Measurements from ENCODE around the gene MAX.
A peak's percentile ranks its signal among the peaks of the same experiment; 100 is the strongest.

MAX gene

GRCh38 chr14:65072256-65072655 is 30.1 kb downstream of the MAX start:
- no peak for DNase-seq
- peaks cover 18% of the 10 kb centered on the region for H3K36me3 ChIP-seq
- no peaks in the 10 kb centered on the region for H3K9me3 ChIP-seq
- no peak overlapping the region for H3K4me3 ChIP-seq (ENCODE audit: low read depth, low read length)
- TF ChIP-seq CTCF (IDR thresholded peaks at IDR 0.05; ENCODE audit: low read depth, low read length): no peak
- H3K4me1 ChIP-seq: no peaks in the 10 kb centered on the region
- H3K27me3 ChIP-seq: no peaks in the 10 kb centered on the region

GRCh38 chr14:65071544-65071943 is 30.8 kb downstream of the MAX start:
- H3K4me3 ChIP-seq (ENCODE audit: low read depth, low read length): no peak overlapping the region
- no peaks in the 10 kb centered on the region for H3K27me3 ChIP-seq
- no peaks in the 10 kb centered on the region for H3K9me3 ChIP-seq
- no peak for DNase-seq
- no peak for TF ChIP-seq CTCF (IDR thresholded peaks at IDR 0.05; ENCODE audit: low read depth, low read length)
- H3K4me1 ChIP-seq: no peaks in the 10 kb centered on the region
- H3K36me3 ChIP-seq: peaks cover 11% of the 10 kb centered on the region

GRCh38 chr14:65070471-65070976 is 31.8 kb downstream of the MAX start:
- Histone ChIP-seq H3K4me3 (ENCODE audit: low read depth, low read length) (no peak overlapping the region), H3K27me3 (no peaks in the 10 kb centered on the region), H3K36me3 (peaks cover 10% of the 10 kb centered on the region), H3K4me1 (no peaks in the 10 kb centered on the region), H3K9me3 (no peaks in the 10 kb centered on the region)
- TF ChIP-seq CTCF (IDR thresholded peaks at IDR 0.05; ENCODE audit: low read depth, low read length): no peak
- peak; percentile 62 for DNase-seq

- no peaks in the 10 kb centered on the region for H3K27me3 ChIP-seq
- DNase-seq: no peak
- no peaks in the 10 kb centered on the region for H3K4me1 ChIP-seq
- no peak overlapping the region for H3K4me3 ChIP-seq (ENCODE audit: low read depth, low read length)
- H3K36me3 ChIP-seq: peaks cover 12% of the 10 kb centered on the region
- no peak for TF ChIP-seq CTCF (IDR thresholded peaks at IDR 0.05; ENCODE audit: low read depth, low read length)
- no peaks in the 10 kb centered on the region for H3K9me3 ChIP-seq
Observed at GRCh38 chr14:65069874-65070413, 32.4 kb downstream of the MAX start.

GRCh38 chr14:65065719-65066118 is 36.6 kb downstream of the MAX start:
- Histone ChIP-seq H3K27me3 (no peaks in the 10 kb centered on the region), H3K4me3 (ENCODE audit: low read depth, low read length) (no peak overlapping the region), H3K9me3 (no peaks in the 10 kb centered on the region), H3K4me1 (no peaks in the 10 kb centered on the region), H3K36me3 (peaks cover 34% of the 10 kb centered on the region)
- no peak for DNase-seq
- TF ChIP-seq CTCF (IDR thresholded peaks at IDR 0.05; ENCODE audit: low read depth, low read length): no peak

GRCh38 chr14:65062096-65063075 is 39.9 kb downstream of the MAX start:
- TF ChIP-seq CTCF (IDR thresholded peaks at IDR 0.05; ENCODE audit: low read depth, low read length): no peak
- H3K9me3 ChIP-seq: no peaks in the 10 kb centered on the region
- no peak overlapping the region for H3K4me3 ChIP-seq (ENCODE audit: low read depth, low read length)
- DNase-seq: no peak
- H3K27me3 ChIP-seq: no peaks in the 10 kb centered on the region
- peaks cover 29% of the 10 kb centered on the region for H3K36me3 ChIP-seq
- no peaks in the 10 kb centered on the region for H3K4me1 ChIP-seq

Data from BE2C (cell line).